Subcutaneous adipose tissue (tissue), 4 donors: ENCODE data around the gene LEF1. TPM values are rescaled to one million over a fixed set of nuclear protein-coding genes. Genes with fewer than 3 reads are reported as not detected.

Experiments used
- total RNA-seq, 4 donors: library from RNA; depleted of rRNA; stranded (reverse); fragments of >200 nt; gene quantifications; one replicate each; pipeline ENCODE4 v1.1.0, GENCODE V29; 2016
- TF ChIP-seq, protein P1 (sequence below): fragments of 450-650 bp; IDR thresholded peaks from one replicate; pipeline ENCODE4 v1.5.1; 2016; ENCODE audit warnings: low read depth, mild to moderate bottlenecking, control low read depth, antibody characterized with exemption, moderate library complexity

LEF1 gene
- total RNA-seq, 4 donors from 2014 or later: 1.1 to 6.8 (median 5.1) TPM; not detected in 1

- TF ChIP-seq, protein P1, sequence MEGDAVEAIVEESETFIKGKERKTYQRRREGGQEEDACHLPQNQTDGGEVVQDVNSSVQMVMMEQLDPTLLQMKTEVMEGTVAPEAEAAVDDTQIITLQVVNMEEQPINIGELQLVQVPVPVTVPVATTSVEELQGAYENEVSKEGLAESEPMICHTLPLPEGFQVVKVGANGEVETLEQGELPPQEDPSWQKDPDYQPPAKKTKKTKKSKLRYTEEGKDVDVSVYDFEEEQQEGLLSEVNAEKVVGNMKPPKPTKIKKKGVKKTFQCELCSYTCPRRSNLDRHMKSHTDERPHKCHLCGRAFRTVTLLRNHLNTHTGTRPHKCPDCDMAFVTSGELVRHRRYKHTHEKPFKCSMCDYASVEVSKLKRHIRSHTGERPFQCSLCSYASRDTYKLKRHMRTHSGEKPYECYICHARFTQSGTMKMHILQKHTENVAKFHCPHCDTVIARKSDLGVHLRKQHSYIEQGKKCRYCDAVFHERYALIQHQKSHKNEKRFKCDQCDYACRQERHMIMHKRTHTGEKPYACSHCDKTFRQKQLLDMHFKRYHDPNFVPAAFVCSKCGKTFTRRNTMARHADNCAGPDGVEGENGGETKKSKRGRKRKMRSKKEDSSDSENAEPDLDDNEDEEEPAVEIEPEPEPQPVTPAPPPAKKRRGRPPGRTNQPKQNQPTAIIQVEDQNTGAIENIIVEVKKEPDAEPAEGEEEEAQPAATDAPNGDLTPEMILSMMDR: no peak
Observed at GRCh38 chr4:108103099-108103862, 65.5 kb downstream of the LEF1 start.

DNA sequence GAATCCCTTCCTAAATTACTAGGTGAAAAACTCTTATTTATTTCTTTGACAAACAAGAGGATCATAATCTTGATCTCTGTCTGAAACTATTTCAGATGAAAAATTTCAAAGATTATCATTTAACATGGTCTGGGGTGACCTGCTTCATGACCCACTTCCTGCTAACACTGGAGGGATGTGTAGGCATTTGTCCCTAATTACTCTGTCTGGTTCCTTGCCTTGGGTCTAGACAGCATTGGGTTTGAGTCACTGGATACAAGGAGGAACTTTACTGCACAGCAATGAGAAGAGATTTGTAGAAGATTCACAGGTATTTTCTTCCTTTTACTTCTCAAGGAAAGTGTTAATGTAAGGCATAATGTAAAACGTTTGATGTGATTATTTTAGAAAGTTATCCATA, 67.9 kb downstream of the LEF1 start:
- TF ChIP-seq, protein P1: no peak

DNA sequence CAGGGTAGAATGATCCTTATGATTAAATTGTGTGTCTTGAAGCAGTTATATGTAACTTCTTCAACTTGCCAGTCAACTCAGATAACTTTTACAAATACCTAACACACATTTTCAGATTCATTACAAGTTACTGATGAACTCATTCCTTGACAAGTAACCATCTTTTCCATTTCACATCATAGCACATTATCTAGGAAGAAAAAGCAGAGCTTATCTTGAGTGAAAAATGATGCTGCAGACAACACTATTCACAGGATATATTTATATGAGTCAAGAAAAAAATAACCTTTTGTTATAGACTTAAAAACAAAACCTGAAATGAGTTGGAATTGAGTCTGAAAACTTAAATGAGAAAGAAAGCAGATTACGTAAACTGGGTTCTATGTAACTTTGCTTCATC, 68.9 kb downstream of the LEF1 start:
- TF ChIP-seq, protein P1: no peak

DNA sequence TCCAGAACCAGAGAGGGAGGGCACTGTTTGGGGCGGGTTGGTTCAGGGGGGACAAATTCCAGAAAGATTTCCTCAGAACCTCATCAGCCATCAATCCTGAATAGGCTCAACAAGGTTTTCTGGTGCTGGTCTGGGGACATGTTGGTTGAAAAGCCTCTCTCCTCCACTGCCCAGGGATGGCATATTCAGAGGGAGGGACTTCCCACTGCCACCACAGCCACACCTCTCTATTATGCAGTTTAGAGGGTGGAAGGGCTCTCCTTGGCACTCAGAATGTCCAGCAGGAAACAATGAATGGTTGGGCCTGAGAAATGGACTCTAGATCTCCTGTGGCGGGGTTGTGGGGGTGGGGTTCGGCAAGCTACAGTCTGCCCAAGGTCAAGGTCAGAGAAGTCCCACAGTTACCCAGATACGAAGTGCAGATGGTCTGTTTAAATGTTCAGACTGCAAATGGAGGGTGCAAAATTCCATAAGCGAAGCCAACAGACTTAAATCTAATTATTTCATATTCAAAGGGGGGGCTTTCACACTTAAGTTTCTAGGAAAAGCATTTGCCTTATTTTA, 70.7 kb downstream of the LEF1 start:
- TF ChIP-seq, protein P1: no peak

- TF ChIP-seq, protein P1: no peak
Observed at GRCh38 chr4:108094923-108095482, 73.7 kb downstream of the LEF1 start.

DNA sequence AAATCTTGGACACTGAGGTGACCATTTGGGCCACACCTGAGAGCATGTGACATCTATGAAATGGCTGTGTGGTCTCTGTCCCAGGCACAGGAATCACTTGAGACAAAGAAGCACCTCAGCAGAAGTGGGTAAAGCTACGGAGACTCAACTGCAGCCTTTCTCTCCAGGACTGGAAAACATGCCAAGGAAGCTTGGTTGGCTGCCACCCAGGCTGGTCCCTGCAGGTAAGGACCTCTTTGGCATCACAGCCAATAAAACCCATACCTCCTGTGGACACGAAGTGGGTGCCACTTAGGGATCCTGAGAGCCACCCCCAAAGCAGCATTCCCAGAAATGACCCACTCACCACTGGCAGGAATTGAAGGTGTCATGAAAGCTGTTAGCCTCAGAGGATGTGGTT, 74.6 kb downstream of the LEF1 start:
- TF ChIP-seq, protein P1: no peak

DNA sequence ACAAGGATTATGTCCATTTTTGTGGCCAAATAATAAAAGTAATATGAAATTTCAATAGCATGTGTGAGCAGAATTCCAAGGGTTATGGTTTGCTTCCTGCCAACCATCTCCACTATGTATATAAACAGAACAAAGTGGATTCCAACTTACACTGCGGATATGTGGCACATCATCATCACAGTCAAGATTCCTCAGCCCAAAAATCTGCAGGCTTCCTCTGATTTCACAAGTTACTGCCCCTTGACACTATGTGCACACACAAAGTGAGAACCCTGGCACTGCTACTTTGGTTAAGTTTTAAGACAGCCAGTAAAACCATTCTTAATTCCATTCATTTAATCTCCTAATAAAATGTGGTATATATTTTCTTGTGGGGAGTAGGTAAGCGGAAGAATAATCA, 76.4 kb downstream of the LEF1 start:
- TF ChIP-seq, protein P1: no peak
